Endodermal cell (in vitro differentiated cells): ENCODE data around the gene COL28A1. TPM values are rescaled to one million over a fixed set of nuclear protein-coding genes. Genes with fewer than 3 reads are reported as not detected.

Experiments
- DNase-seq: peaks from one replicate; pipeline ENCODE4 v3.0.0-alpha.2; 2017
- H3K27ac ChIP-seq: 2 replicates; pipeline ENCODE4 v1.5.1; 2013; ENCODE audit warnings: mild to moderate bottlenecking, low read depth, low read length, moderate library complexity
- H3K27me3 ChIP-seq: 2 replicates; pipeline ENCODE4 v1.6.1; 2013; ENCODE audit warnings: mild to moderate bottlenecking, low read length, moderate library complexity; ENCODE audit not compliant: insufficient read depth, control insufficient read depth, poor library complexity, severe bottlenecking
- H3K36me3 ChIP-seq: 2 replicates; pipeline ENCODE4 v1.7.0; 2013; ENCODE audit warnings: mild to moderate bottlenecking, low read length, moderate library complexity; ENCODE audit not compliant: control insufficient read depth, insufficient read depth
- H3K4me1 ChIP-seq: one replicate; pipeline ENCODE4 v1.7.0; 2013; ENCODE audit warnings: low read length; ENCODE audit not compliant: control insufficient read depth, insufficient read depth
- H3K4me3 ChIP-seq: 2 replicates; pipeline ENCODE4 v1.5.1; 2013; ENCODE audit warnings: mild to moderate bottlenecking, low read length, moderate library complexity
- H3K9ac ChIP-seq: 2 replicates; pipeline ENCODE4 v1.6.1; 2013; ENCODE audit warnings: mild to moderate bottlenecking, low read length, moderate library complexity; ENCODE audit not compliant: poor library complexity, severe bottlenecking; ENCODE audit errors: extremely low read depth
- H3K9me3 ChIP-seq: 2 replicates; pipeline ENCODE4 v1.6.1; 2013; ENCODE audit warnings: mild to moderate bottlenecking, low read length, moderate library complexity; ENCODE audit not compliant: control insufficient read depth
- H3K27ac Mint-ChIP-seq: 2 replicates; pipeline ENCODE4 v1.8.0; 2020; ENCODE audit warnings: mixed read lengths
- H3K27me3 Mint-ChIP-seq: 2 replicates; pipeline ENCODE4 v1.8.0; 2021; ENCODE audit warnings: mild to moderate bottlenecking, mixed read lengths; ENCODE audit not compliant: insufficient read depth
- H3K36me3 Mint-ChIP-seq: 2 replicates; pipeline ENCODE4 v1.8.0; 2020; ENCODE audit warnings: low read depth, mixed read lengths
- H3K4me1 Mint-ChIP-seq: 2 replicates; pipeline ENCODE4 v1.8.0; 2020; ENCODE audit warnings: mixed read lengths
- H3K4me3 Mint-ChIP-seq: 2 replicates; pipeline ENCODE4 v1.8.0; 2020; ENCODE audit warnings: mild to moderate bottlenecking, moderate library complexity, mixed read lengths
- H3K9me3 Mint-ChIP-seq: 2 replicates; pipeline ENCODE4 v1.8.0; 2020; ENCODE audit warnings: mild to moderate bottlenecking, mixed read lengths
- CTCF ChIP-seq: fragments of 200-600 bp; sonication (generic); conservative IDR thresholded peaks from 2 replicates; pipeline ENCODE4 v1.5.0; 2021; ENCODE audit warnings: antibody characterized with exemption, mild to moderate bottlenecking
- WGBS, 2 experiments: methylation state at CpG; one replicate each; pipeline versions ENCODE4 v1.1.5 to v1.1.7; 2013; ENCODE audit warnings: missing lambda C conversion rate in 2 of 2, mixed read lengths in 1 of 2; ENCODE audit not compliant: insufficient coverage in 1 of 2, insufficient read length in 1 of 2; 5-methylcytosine and 5-hydroxymethylcytosine counted together
- total RNA-seq, 2 donors: library from RNA; stranded (reverse); fragmentation: NEBNext Ultra II Directional in 1 of 2; extraction: Animal tissue kit (Norgen Biotek cat#: 25700) in 1 of 2; gene quantifications; 2 replicates in 1 of 2; 3 replicates in 1 of 2; pipeline ENCODE4 v1.2.1, GENCODE V29; 2021

The COL28A1 gene
- total RNA-seq, 2 donors from 2014 or later: 0.44 to 1.2 TPM

- no peak overlapping the region for H3K4me3 Mint-ChIP-seq
- no peak for TF ChIP-seq CTCF
- Histone ChIP-seq H3K27ac (no peak overlapping the region), H3K27me3 (no peaks in the 10 kb centered on the region), H3K36me3 (no peaks in the 10 kb centered on the region), H3K4me3 (no peak overlapping the region), H3K9ac (no peak overlapping the region), H3K4me1 (no peaks in the 10 kb centered on the region), H3K9me3 (peaks cover 19% of the 10 kb centered on the region)
- no peak overlapping the region for H3K27ac Mint-ChIP-seq
- H3K9me3 Mint-ChIP-seq: peaks cover 30% of the 10 kb centered on the region
- H3K36me3 Mint-ChIP-seq: peaks cover 30% of the 10 kb centered on the region
- WGBS, 2 experiments: 84 to 92% methylated on average over 3 to 5 of the region's 5 CpGs
- H3K4me1 Mint-ChIP-seq: peaks cover 14% of the 10 kb centered on the region
- no peak for DNase-seq
- H3K27me3 Mint-ChIP-seq: no peaks in the 10 kb centered on the region
These were observed 21.6 kb upstream of the COL28A1 start for GRCh38 chr7:7557252-7557651.

GRCh38 chr7:7556852-7557251 lies 21.2 kb upstream of the COL28A1 start:
- Mint-ChIP-seq H3K27ac (no peak overlapping the region), H3K27me3 (no peaks in the 10 kb centered on the region), H3K4me1 (peaks cover 14% of the 10 kb centered on the region), H3K4me3 (no peak overlapping the region), H3K36me3 (peaks cover 30% of the 10 kb centered on the region), H3K9me3 (peaks cover 30% of the 10 kb centered on the region)
- DNase-seq: no peak
- TF ChIP-seq CTCF: no peak
- Histone ChIP-seq H3K9me3 (peaks cover 16% of the 10 kb centered on the region), H3K9ac (no peak overlapping the region), H3K27ac (no peak overlapping the region), H3K4me1 (no peaks in the 10 kb centered on the region), H3K4me3 (no peak overlapping the region), H3K36me3 (no peaks in the 10 kb centered on the region), H3K27me3 (no peaks in the 10 kb centered on the region)
- 90% methylated on average over 1 of the region's 1 CpG; no CpG with 5 or more reads in 1 of the 2 experiments for WGBS, 2 experiments

GRCh38 chr7:7554649-7555575 lies 19.2 kb upstream of the COL28A1 start:
- H3K36me3 Mint-ChIP-seq: peaks cover 24% of the 10 kb centered on the region
- no peaks in the 10 kb centered on the region for H3K4me1 ChIP-seq
- H3K4me1 Mint-ChIP-seq: peaks cover 14% of the 10 kb centered on the region
- H3K27ac Mint-ChIP-seq: no peak overlapping the region
- DNase-seq: no peak
- no peaks in the 10 kb centered on the region for H3K27me3 Mint-ChIP-seq
- H3K36me3 ChIP-seq: no peaks in the 10 kb centered on the region
- H3K27ac ChIP-seq: no peak overlapping the region
- H3K4me3 Mint-ChIP-seq: no peak overlapping the region
- 87 to 96% methylated on average over 5 to 8 of the region's 8 CpGs for WGBS, 2 experiments
- TF ChIP-seq CTCF: no peak
- peaks cover 19% of the 10 kb centered on the region for H3K9me3 Mint-ChIP-seq
- peaks cover 7% of the 10 kb centered on the region for H3K9me3 ChIP-seq
- H3K9ac ChIP-seq: no peak overlapping the region
- H3K4me3 ChIP-seq: no peak overlapping the region
- no peaks in the 10 kb centered on the region for H3K27me3 ChIP-seq
